Measurements from ENCODE around the gene KCNK4.

Gene KCNK4

DNA sequence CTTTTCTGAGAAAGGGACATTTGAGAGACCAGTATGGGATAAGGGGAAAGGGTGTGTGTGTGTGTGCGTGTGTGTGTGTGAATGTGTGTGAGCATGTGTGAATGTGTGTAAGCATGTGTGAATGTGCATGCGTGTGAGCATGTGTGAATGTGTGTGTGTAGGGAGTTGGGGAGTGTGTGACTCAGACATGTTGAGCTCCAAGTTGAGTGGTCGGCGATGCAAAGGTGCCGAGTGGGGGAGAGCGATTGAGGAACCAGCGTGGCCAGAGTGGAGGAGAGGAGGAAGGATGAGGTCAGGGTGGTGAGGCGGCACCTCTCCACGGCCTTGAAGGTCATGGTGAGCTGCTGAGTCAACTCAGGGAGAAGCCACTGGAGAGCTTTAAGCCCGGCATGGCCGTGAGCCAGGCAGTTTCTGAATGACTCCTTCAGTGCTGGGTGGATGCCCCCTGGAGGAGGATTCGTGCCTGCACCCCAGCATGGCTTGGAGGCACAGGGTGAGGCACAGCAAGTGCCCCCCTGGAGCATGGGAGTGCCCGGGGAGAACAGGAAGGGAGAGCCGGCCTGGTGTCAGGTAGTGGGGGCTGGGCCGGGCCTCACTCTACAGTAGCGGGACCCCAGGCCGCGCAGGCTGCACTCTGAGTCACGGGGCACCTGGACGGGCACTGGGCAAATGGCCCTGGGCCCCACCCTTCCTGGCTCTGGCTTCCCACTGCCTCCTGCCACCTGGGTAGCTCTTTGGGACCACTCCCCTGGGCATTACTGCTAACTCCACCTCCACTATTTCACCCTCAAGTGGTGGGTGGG, 40.7 kb downstream of the KCNK4 start:
- peak; percentile 75 for DNase-seq

DNA sequence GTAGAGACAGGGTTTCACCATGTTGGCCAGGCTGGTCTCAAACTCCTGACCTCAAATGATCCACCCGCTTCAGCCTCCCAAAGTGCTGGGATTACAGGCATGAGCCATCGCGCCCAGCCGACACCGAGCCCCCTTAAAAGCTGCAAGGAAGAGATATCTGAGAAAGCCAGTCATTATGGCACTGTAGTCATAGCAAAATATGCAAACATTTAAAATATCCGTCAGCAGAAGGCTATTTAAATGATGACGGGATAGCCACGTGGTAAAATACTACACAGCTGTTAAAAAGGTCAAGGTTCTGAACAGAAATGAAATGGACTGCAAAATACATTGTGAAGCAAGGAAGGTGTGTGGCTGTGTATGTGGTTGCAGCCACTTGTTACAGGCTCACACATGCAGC, 42.5 kb downstream of the KCNK4 start:
- no peak for DNase-seq

DNA sequence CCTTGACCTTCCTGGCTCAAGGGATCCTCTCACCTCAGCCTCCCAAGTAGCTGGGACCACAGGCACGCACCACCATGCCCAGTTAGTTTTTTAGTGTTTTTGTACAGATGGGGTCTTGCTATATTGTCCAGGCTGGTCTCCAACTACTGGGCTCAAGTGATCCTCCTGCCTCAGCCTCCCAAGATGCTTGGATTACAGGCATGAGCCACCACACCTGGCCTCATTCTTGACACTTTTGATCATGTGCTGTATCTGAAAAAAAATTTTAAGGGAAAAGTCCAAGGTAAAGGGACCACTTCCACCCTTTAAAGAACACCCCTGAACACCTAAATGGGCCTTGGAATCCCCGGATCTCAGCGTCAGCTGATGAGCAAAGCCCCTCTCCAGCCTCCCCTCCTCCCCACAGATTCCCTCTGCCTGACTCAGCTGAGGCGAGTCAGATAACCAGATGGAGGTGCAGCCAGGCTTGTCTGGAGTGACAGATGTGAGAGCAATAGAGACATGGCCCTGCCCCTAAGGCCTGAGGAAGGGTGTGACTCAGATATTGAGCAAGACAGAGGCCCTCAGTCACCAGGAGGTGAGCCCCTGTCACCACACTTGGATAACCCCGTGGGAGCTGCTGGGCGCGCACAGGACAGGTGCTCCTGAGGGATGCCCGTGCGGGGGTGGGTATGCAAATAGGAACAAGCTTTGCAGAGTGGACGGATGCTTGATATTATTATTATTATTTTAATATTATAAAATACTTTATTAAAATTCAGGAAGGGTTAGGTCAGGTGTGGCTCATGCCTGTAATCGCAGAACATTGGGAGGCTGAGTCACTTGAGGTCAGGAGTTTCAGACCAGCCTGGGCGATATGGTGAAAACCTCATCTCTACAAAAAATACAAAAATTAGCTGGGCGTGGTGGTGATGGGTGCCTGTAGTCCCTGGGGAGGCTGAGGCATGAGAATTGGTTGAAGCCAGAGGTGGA, 43.9 kb downstream of the KCNK4 start:
- DNase-seq, result no peak

DNA sequence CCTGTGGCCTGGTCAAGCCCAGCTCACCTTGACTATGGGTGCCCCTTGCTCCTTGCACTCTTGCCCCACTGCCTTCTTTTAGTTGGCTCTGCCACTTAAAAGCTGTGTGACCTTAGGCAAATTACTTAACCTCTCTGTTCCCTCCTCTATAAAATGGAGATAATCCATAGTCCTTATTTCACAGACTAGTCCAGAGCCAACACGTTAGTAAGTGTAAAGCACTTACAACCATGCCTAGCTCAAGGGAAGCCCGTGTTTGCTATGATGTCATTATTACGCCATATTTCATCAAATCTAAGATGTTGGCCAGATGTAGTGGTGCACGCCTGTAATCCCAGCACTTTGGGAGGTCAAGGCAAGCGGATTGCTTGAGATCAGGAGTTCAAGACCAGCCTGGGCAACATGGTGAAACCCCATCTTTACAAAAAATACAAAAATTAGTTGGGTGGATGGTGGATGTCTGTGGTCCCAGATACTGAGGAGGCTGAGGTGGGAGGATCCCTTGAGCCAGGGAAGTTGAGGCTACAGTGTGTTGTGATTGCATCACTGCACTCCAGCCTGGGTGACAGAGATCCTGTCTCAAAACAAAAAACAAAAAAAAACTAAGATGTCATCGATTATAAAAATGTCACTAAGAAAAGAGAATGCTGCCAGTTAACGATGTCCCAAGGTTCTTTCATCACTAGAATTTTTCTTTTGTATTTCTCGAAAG, 46.6 kb downstream of the KCNK4 start:
- no peak for DNase-seq

DNA sequence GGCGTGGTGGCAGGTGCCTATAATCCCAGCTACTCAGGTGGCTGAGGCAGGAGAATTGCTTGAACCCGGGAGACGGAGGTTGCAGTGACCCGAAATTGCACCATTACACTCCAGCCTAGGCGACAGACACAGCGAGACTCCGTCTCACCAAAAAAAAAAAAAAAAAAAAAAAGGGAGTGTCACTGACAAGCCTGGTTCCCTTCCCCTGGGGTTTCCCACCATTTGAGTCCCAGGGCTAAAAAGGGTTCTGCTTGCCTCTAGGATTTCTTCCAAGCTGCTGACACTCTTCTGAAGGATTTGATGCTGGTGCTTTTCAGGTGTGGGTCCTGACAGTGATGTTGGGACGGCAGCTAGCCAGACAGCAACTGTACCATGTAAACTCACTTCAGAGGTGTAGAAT, 47.6 kb downstream of the KCNK4 start:
- DNase-seq, result no peak

DNA sequence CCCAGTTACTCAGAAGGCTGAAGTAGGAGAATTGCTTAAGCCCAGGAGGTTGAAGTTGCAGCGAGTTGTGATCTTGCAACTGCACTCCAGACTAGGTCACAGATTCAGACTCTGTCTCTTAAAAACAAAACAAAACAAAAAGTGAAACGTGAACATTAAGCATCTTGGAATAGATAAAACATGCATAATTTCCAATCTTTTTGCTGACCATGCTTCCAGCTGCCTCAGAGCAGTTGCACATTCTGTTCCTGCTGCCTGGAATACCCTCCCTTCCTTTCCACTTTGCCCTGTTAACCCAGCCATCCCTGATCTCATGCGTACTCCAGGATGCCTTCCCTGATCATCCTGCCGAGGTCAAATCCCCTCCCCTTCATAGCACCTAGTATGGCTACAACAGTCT, 48.2 kb downstream of the KCNK4 start:
- no peak for DNase-seq

DNA sequence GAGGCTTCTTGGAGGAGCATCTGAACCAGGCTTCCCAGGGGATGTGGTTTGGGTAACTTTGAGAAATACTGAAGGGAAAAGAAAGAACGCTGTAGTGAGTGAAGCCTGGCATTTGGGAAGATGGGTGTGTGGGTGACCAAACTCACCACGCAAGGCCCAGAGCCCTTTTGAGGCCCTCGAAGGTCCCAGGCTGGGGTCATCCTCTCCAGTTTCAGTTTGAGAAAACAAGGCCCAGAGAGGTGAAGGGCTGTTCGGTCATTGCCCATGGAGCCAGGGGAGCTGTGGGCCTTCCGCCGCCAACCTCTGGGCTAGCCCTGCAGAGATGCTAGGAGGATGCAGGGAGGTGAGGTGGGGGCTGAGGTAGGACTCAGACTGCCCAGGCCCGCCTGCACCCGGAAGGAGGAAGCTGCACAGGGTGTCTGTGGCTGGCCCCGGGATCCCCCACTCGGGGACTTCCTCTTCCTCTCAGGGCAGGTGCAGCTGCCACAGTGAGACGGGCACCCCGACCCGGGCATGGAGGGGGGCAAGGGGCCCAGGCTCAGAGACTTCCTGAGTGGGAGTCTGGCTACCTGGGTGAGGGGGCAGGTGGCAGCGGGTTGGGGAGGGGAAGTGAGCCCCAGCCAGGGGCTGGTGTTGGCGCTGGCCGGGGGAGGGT, 48.8 kb downstream of the KCNK4 start, which contains the start of gene CCDC88B:
CCDC88B (plus strand) TSS at position 451 of the 655 bp plus-strand sequence; CDS start at position 514, 63 bp downstream.
- peak; percentile 92 for DNase-seq

DNA sequence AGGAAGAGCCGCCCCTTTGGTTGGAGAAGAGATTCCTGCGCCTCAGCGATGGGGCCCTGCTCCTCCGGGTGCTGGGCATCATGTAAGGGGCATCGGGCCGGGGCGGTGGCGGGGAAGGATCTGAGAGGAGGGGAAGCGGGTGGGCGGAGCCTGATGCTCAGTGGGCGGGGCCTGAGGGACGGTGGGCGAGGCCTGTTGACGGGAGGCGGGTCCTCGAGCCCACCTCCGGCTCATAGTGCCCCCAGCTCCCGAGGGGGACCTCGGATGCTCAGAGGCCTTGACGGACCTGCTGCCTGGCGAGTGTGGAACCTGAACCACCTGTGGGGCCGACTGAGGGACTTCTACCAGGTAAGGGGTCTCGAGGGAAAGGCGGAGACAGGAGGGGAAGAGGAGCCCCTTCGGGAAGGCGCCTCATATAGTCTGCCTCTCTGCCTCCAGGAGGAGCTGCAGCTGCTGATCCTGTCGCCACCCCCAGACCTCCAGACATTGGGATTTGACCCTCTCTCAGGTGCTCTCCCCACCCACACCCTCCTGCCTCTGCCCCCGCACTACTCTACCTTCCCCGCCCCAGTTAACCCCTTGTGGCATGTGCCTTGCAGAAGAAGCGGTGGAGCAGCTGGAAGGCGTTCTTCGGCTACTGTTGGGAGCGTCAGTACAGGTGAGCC, 49.7 kb downstream of the KCNK4 start:
- peak; percentile 78 for DNase-seq

DNA sequence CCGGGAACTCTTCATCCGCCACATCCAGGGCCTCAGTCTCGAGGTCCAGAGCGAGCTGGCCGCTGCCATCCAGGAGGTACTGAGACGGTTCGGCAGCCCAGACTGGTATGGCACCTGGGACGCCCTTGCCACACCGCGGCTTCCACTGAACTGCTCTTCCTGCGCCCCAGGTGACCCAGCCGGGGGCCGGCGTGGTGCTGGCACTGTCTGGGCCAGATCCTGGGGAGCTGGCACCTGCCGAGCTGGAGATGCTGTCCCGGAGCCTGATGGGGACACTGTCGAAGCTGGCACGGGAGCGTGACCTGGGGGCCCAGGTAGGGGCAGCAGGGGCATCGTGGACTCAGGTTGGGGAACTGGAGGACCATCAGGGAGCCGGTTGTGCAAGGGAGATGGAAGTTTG, 50.3 kb downstream of the KCNK4 start:
- DNase-seq, result no peak

DNA sequence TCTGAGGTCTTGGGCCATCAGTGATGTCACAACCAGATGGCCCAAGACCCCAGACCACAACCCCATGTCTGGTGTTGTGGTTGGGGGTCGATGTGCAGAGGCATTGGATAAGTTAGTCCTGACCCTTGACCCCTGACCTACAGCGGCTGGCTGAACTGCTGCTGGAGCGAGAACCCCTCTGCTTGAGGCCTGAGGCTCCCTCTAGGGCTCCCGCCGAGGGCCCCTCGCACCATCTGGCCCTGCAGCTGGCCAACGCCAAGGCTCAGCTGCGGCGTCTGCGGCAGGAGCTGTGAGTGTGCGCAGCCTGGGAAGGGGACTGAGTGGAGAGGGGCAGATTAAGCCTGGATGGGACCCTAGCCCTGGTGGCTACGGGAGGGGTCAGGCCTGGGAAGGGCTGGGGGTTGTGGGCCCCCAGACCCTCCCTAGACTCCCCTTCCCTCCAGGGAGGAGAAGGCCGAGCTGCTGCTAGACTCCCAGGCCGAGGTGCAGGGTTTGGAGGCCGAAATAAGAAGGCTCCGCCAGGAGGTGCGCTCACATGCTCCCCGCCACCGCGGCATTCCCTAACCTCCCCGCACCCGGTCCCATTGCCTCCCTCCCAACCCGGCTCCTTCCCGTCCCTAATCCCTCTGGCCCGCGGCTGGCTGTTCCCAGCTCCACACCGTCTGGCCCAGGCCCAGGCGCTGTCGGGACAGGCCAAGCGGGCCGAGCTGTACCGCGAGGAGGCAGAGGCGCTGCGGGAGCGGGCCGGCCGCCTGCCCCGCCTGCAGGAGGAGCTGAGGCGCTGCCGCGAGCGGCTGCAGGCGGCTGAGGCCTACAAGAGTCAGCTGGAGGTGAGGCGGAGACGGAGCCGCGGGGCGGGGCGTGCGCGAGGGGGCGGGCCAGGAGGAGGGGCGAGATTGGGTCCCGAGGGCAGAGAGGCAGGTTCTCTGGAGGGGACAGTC, 51.0 kb downstream of the KCNK4 start:
- peak; percentile 93 for DNase-seq

DNA sequence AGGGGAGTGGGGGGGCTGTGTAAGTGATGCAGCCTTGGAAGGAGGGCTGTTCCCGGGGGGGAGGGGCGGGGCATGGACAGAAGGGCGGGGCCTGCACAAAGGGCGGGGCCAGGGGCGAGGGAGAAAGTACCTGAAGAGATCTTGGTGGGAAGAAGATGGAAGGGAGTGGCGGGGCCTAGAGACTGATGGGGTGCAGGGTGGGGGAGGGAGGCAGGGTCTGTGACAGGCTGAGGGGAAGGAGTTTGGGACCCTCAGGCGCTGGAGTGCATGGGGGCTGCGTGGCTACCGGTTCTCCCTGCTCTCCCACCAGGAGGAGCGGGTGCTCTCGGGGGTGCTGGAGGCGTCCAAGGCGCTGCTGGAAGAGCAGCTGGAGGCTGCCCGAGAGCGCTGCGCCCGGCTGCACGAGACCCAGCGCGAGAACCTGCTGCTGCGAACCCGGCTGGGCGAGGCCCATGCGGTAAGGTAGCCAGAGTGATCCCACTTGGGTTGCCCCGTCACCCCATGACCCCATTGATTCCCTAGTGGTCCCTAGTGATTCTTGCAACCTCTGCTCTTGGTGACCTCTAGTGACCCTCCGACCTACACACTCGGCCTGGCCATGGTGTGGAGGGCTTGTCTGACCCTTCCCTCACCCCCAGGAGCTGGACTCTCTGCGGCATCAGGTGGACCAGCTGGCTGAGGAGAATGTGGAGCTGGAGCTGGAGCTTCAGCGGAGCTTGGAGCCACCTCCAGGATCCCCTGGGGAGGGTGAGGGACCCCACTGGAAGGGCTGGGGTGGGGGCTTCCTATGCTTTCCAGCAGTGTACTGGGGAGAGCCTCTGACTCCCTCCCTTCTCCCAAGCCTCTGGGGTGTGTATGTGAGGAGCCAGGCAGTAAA, 52.0 kb downstream of the KCNK4 start:
- no peak for DNase-seq

DNA sequence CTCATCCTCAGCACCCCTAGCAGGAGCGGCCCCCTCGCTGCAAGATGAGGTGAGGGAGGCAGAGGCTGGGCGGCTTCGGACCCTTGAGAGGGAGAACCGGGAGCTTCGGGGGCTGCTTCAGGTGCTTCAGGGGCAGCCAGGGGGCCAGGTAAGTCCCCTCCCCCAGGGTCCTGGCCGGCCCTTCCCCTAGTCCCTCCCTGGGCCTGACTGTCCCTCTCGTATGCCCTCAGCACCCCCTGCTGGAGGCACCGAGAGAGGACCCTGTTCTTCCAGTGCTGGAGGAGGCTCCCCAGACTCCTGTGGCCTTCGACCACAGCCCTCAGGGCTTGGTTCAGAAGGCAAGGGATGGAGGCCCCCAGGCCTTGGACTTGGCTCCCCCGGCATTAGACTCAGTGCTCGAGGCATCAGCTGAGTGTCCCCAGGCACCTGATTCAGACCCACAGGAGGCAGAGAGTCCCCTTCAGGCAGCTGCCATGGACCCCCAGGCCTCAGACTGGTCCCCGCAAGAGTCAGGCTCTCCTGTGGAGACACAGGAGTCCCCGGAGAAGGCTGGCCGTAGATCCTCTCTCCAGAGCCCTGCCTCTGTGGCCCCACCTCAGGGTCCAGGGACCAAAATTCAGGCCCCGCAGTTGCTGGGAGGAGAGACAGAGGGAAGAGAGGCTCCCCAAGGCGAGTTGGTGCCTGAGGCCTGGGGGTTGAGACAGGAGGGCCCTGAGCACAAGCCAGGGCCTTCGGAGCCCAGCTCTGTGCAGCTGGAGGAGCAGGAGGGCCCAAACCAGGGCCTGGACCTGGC, 52.9 kb downstream of the KCNK4 start:
- no peak for DNase-seq

DNA sequence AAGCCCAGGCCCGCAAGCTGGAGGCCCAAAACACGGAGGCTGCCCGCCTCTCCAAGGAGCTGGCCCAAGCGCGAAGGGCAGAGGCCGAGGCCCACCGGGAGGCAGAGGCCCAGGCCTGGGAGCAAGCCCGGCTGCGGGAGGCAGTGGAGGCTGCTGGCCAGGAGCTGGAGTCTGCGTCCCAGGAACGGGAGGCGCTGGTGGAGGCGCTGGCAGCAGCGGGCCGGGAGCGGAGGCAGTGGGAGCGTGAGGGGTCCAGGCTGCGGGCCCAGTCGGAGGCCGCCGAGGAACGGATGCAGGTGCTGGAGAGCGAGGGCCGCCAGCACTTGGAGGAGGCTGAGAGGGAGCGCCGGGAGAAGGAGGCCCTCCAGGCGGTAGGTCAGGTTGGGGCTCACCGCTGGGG, 53.7 kb downstream of the KCNK4 start:
- DNase-seq, result no peak

DNA sequence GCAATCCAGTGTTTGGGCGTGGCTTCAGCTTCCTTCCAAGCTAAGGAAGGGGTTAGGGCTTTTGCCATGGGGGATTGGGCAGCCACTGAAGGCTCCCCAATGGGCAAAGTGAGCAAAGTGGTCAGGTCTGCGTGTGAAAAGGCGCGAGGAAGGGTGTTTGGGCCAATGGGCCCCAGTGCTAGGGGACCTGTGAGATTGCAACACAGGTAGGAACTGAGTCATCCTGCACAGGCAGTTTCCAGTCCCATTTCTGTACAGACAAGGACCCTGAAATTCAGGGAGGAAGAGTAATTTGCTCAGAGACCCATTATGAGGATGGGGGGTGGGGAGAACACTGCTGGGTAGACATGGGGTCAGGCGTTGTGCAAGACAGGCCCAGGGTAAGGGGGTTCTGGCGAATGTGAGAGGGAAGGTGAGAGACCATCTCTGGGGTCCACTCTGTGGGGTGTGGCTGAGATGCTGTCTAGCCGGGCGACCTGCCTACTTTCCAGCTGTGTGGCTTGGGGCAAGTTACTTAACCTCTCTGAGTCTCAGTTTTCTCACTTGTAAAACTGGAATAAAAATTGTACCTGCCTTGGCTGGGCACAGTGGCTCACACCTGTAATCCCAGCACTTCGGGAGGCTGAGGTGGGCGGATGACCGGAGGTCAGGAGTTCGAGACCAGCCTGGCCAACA, 56.2 kb downstream of the KCNK4 start:
- DNase-seq, result no peak

DNA sequence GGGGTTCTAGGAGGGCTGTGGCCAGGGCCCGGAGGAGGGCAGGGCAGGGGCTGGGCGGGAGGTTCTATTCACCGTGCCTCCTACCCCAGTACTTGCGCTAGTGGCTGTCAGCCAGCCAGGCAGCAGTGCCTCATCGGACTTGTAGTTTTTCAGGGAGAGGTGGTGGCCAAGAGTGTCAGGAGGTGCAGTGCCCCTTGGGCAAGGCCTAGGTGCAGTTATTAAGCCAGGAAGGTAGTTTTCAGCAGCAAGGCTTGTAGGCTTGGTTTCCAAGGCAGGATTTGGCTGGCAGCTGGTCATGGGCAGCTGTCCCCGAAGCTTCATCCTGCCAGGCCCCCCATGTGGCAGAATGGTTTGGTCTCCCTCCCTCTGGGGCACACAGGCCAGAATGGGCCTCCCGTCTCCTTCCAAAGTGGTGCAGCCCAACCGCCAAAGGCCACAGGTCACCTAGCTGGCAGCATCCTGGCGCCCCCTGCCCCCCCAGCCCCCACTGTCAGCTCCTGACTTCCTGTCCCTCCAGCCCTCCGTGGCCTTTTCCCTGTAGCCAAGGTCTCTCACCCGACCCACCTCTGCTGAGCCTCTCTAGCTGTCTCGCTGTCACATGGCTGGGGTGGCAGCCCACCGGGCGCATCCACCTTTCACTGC, 57.4 kb downstream of the KCNK4 start:
- DNase-seq, result no peak

DNA sequence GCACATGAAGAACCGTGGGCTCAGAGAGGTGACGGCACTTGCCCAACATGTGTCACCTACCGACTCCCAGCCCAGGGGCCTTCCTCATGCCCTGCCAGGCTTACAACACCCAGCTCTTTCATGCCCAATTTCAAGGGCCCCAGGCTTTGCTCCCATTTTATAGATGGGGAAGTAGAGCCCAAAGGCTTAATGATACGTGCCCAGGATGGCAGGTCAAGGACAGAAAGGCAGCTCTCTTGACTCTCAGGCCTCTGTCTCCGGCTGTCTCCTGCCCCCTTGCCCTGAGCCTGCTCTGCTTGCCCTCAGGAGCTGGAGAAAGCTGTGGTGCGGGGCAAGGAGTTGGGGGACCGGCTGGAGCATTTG, 57.9 kb downstream of the KCNK4 start:
- no peak for DNase-seq

DNA sequence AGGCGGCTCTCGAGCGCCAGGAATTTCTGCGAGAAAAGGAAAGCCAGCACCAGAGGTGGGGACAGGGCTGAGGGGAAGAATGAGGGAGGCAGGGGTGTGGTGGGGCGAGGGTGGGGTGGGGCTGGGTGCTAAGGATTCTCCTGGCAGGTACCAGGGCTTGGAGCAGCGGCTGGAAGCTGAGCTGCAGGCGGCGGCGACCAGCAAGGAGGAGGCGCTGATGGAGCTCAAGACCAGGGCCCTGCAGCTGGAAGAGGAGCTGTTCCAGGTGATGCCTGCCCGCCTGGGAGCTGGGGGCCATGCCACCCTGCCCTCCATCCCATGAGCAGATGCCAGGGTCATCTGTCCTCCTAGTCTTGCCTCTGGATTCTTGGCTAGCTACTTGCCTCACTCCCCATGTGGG, 58.3 kb downstream of the KCNK4 start:
- no peak for DNase-seq

Data from CD4-positive, alpha-beta T cell treated with Interleukin-12 subunit alpha and Interleukin-12 subunit beta, for 1 hour (primary cell).